ENCODE measurements around the gene CTBP1. TPM values are rescaled to one million over a fixed set of nuclear protein-coding genes. Genes with fewer than 3 reads are reported as not detected.

Gene CTBP1
- total and polyA plus RNA-seq, 2 of the 8 experiments (the other 6 are each of a cell fraction or from before 2014, with no cell fraction given), result 128 to 185 TPM

GRCh38 chr4:1168191-1169101, 80.5 kb downstream of the CTBP1 start:
- Histone ChIP-seq H3K9ac (replicated peaks in 1 of 4; ENCODE audit: extremely low read depth in 1 of 4, low read depth in 3 of 4, low read length in 3 of 4) (no peak overlapping the region), H3K23ac (ENCODE audit: insufficient read length) (no peak overlapping the region), H2BK120ac (replicated peaks; ENCODE audit: low read depth, low read length) (no peak overlapping the region), H3K79me1 (ENCODE audit: low read depth, low read length) (no peaks in the 10 kb centered on the region), H3K23me2 (ENCODE audit: low read depth, low read length) (peaks cover 11% of the 10 kb centered on the region; the same call in 1 of the 2 replicates), H2BK12ac (ENCODE audit: low read depth, low read length) (no peak overlapping the region), H2BK20ac (ENCODE audit: low read length) (no peak overlapping the region), H3K18ac (ENCODE audit: extremely low read depth, low read length) (no peak overlapping the region), H3K27ac (ENCODE audit: low read depth, low read length) (no peak overlapping the region), H4K91ac (replicated peaks; ENCODE audit: insufficient read length, low read length) (no peak overlapping the region), H2BK15ac (ENCODE audit: low read length) (no peak overlapping the region), H2BK5ac (ENCODE audit: low read depth, low read length) (no peak overlapping the region), H3K4me3 (ENCODE audit: extremely low read depth in 1 of 4, insufficient read depth in 2 of 4, low read depth in 3 of 4, low read length in 4 of 4) (peak overlapping the region in 1 of 4 experiments; percentile 75; a peak in 2 of 8 replicates), H3K79me2 (ENCODE audit: control insufficient read depth in 1 of 2, insufficient read depth in 2 of 2, low read length in 2 of 2) (no peaks in the 10 kb centered on the region), H3K36me3 (ENCODE audit: control insufficient read depth in 2 of 4, insufficient read depth in 4 of 4, low read length in 3 of 4) (peaks cover 0 to 6% (median 0%) of the 10 kb centered on the region in 4 experiments; a peak in 1 of 8 replicates), H3K4me1 (replicated peaks in 1 of 4; ENCODE audit: control insufficient read depth in 3 of 4, insufficient read depth in 4 of 4, low read length in 3 of 4) (peaks cover 0 to 16% (median 6%) of the 10 kb centered on the region in 4 experiments; a peak in 5 of 7 replicates), H3K4me2 (ENCODE audit: insufficient read depth in 1 of 2, low read depth in 2 of 2, low read length in 2 of 2) (peak overlapping the region; percentile 51 to 93; a peak in 3 of 4 replicates), H2AFZ (ENCODE audit: low read length) (no peak overlapping the region), H3K27me3 (replicated peaks in 1 of 4; ENCODE audit: control insufficient read depth in 3 of 4, extremely low read depth in 1 of 4, insufficient read depth in 3 of 4, low read length in 3 of 4) (peaks cover 47 to 62% (median 59%) of the 10 kb centered on the region in 4 experiments), H3K4ac (replicated peaks; ENCODE audit: insufficient read length, low read depth, low read length) (no peak overlapping the region), H3K9me3 (ENCODE audit: insufficient read depth in 2 of 2, low read depth in 1 of 2, low read length in 1 of 2) (peaks cover 0 to 7% of the 10 kb centered on the region in 2 experiments; a peak in 1 of 4 replicates), H4K8ac (ENCODE audit: extremely low read depth, insufficient read depth, low read length) (peak overlapping the region; percentile 43; the same call in 1 of the 2 replicates), H4K5ac (ENCODE audit: insufficient read length, low read depth, low read length) (no peak overlapping the region), H2AK5ac (ENCODE audit: low read depth, low read length) (no peak overlapping the region), H3K56ac (replicated peaks; ENCODE audit: insufficient read length, low read depth, low read length) (no peak overlapping the region), H4K20me1 (replicated peaks in 1 of 2; ENCODE audit: control insufficient read depth in 1 of 2, insufficient read depth in 2 of 2, low read length in 2 of 2) (peaks cover 7 to 22% of the 10 kb centered on the region in 2 experiments), H3K14ac (ENCODE audit: insufficient read length) (no peak overlapping the region)
- CTCF ChIA-PET (ENCODE audit: partially characterized antibody), result interaction anchor here (0.7 to 3.1 kb wide), 15 partner anchors 9 to 271 kb away, joined by 3 to 18 read pairs (median 3); no protein-coding TSS in a partner anchor
- DNase-seq (ENCODE audit: low read depth in 1 of 2, low spot score in 2 of 2), result no peak
- FAIRE-seq, result no peak
- POLR2A ChIA-PET (ENCODE audit: partially characterized antibody), result interaction anchor here (0.6 to 1.2 kb wide), 3 partner anchors 10 to 521 kb away, joined by 3 read pairs; no protein-coding TSS in a partner anchor
- WGBS, 2 experiments (ENCODE audit: extremely low coverage in 1 of 2, insufficient coverage in 1 of 2, insufficient read length in 1 of 2, insufficient replicate concordance in 2 of 2, low coverage in 1 of 2, low lambda C conversion rate in 2 of 2, missing lambda C conversion rate in 1 of 2), result 79% methylated on average over 20 of the region's 21 CpGs; no CpG with 5 or more reads in 1 of the 2 experiments
- TF ChIP-seq CEBPB (IDR thresholded peaks at IDR 0.05; ENCODE audit: low read depth, low read length), result no peak
- TF ChIP-seq MAFK (IDR thresholded peaks at IDR 0.05; ENCODE audit: low read depth, low read length), result no peak
- TF ChIP-seq RNF2 (IDR thresholded peaks at IDR 0.05; ENCODE audit: borderline replicate concordance, low read depth, low read length, missing control alignments, poor library complexity, severe bottlenecking), result no peak
- no peak for TF ChIP-seq EGR1 (IDR thresholded peaks at IDR 0.05; ENCODE audit: borderline replicate concordance, low read depth, low read length)
- TF ChIP-seq HDAC2 (IDR thresholded peaks at IDR 0.05; ENCODE audit: borderline replicate concordance in 1 of 2, low read depth in 2 of 2, low read length in 2 of 2), result no peak
- TF ChIP-seq KDM4A (IDR thresholded peaks at IDR 0.05; ENCODE audit: low read depth, low read length, severe bottlenecking), result no peak
- TF ChIP-seq BRCA1 (IDR thresholded peaks at IDR 0.05; ENCODE audit: low read depth, low read length), result no peak
- no peak for TF ChIP-seq EP300 (IDR thresholded peaks at IDR 0.05; ENCODE audit: borderline replicate concordance in 1 of 2, low read depth in 2 of 2, low read length in 2 of 2)
- TF ChIP-seq SRF (IDR thresholded peaks at IDR 0.05; ENCODE audit: low read depth, low read length), result no peak
- no peak for TF ChIP-seq HDAC6 (IDR thresholded peaks at IDR 0.05; ENCODE audit: low read depth, low read length)
